HG02884 (cell line): Measurements from ENCODE around the gene PLCL1.

Experiments
- ATAC-seq: cut with Tn5 transposase; IDR thresholded peaks from one replicate; pipeline ENCODE4 v1.9.1; 2021; ENCODE audit warnings: mild to moderate bottlenecking, moderate library complexity; ENCODE audit not compliant: unreplicated experiment

Gene PLCL1

DNA sequence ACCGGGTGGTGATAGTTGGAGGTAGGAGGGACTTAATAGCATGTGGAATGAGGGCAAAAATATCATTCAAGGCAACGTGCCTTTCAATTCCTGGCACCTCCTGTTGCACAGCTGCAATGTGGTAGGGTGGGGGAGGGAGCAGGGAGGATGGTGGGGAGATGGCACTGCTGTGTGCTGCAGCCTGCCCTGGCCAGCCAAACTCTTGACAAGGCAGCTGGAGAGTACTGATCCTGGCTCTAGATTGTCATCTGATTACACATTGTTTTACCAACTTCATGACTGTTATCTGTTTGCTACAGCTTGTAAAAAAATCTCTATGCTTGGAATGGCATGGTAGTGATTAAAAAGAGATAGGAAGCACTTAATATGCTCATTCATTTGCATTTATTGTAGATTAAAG lies 47.7 kb downstream of the PLCL1 start:
- ATAC-seq = no peak

- ATAC-seq = no peak
These were observed 49.2 kb downstream of the PLCL1 start for GRCh38 chr2:197853549-197853948.

DNA sequence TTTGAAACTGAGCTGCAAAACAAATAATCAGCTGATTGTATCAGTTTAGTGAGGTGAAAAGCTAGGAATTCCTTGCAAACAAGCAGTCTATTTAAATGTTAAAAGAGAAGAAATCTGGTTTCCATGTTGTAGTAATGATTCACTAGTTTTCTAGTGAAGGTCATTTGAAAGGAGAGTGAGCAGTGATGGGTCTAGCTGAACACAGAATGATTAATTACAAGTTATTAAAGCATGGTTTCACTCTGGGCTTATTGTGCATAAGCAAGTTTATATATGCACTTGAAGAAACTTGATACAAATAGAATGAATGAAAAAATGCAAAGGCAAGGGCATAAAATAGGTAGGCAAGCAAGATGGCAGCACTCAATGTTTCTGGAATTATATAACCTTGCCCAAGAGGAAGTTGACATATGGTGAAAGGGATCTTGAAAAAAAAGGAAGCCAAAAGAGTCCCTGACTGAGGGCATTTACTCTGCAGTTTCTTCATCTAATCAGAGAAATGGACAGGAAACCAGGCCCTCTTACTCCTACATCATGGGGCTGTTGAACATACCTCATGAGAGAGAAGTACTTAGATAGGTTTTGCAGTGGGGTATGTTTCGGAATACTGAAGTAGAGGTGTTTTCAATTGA lies 53.2 kb downstream of the PLCL1 start:
- no peak for ATAC-seq

DNA sequence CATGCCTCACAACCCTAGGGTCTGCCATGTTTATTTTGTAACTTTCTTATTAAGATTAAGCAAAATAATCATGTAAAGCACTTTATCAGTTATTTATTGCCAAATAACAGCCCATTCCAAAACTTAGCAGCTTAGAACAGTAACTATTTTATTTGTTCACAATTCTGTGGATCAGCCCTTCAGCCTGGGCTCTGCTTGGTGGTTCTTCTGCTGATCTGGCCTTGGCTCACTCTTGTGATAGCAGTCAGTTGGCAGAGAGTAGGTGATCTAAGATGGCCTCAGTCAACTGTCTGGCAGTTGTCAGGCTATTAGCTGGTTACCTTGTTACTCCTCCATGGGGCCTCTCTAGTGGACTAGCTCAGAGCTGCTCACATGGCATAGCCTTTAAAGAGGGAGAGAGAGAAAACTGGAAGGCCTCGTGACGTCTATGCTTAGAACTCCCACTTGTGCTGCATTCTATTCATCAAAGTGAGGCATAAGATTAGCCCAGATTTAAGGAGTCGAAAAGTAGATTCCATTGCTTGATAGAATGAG lies 54.3 kb downstream of the PLCL1 start:
- no peak for ATAC-seq

GRCh38 chr2:197862246-197862955 lies 58.0 kb downstream of the PLCL1 start:
- ATAC-seq = no peak

DNA sequence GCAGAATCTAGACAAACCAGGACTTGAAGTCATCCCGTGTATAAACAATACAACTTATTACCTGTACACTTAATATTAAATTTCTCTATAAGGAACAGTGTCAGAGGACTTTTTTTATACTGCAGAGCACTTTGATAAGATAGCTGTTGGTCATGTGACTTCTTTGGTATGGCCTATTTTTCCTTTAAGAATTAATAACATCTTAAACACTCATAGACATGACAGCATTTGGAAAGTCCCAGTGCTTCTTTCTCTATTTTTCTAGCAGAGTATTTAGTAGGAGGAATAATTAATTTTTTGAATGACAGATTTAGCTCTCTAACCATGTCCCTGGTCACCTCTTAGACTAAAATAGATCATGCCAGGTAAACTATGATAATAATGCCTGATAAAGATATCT lies 59.4 kb downstream of the PLCL1 start:
- no peak for ATAC-seq

DNA sequence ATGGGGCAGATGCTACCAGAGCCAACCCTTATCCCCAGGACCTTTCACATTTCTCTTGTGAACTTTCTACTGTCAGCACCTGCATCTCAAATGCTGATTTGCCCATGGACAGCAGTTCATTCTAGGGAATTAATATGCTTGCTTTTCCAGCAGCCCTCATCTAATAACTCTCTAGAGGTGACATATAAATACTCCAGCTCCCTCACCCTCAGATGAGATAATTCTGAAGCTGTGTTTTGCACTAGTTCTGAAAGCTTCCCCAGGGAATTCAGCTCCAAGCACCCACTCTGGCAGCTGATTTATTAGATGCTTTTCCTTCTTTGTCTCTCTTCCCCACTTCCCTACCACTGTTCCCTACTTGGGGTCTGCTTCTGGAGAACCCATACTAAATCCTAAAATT lies 62.1 kb downstream of the PLCL1 start:
- ATAC-seq = no peak

- ATAC-seq = no peak
These were observed 62.6 kb downstream of the PLCL1 start for GRCh38 chr2:197867033-197867432.

DNA sequence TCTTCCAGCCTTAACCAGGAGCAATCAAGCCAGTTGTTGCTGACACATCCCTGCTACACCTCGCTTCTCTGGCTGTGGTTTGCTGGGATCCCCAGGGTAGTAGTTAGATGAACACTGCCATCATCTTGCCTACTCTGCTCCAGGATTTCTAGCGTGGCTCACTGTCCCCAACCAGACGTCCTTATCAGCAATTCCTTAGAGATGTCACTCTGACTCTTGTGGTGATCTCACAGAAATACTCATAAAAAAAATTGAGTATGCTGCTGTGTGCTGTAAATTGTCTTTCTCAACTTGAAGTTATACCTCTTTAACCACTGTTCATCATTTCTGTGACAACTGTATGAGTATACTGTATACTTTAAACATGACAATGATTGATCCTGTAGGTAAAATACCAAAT lies 63.2 kb downstream of the PLCL1 start:
- ATAC-seq = no peak

GRCh38 chr2:197868206-197868605 lies 63.8 kb downstream of the PLCL1 start:
- ATAC-seq = no peak

DNA sequence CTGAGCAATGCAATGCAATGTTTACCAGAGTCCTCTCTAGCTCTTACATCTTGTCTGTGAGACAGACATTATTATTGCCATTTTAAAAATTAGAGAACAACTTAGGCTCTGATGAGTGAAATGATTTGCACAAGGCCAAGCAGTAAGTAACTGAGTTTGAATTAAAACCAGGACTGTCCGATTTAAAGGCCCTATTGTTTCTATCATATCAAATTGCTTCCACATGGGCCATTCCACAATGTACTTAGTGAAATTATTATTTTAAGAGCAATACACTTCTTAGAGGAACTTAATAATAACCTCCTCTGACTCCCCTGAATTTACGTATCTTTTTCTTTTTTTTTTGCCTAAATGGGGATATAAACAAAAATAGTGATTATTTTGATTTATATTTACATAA lies 64.6 kb downstream of the PLCL1 start:
- no peak for ATAC-seq

GRCh38 chr2:197869501-197870111 lies 65.2 kb downstream of the PLCL1 start:
- ATAC-seq = no peak

GRCh38 chr2:197870137-197870536 lies 65.7 kb downstream of the PLCL1 start:
- ATAC-seq = no peak

DNA sequence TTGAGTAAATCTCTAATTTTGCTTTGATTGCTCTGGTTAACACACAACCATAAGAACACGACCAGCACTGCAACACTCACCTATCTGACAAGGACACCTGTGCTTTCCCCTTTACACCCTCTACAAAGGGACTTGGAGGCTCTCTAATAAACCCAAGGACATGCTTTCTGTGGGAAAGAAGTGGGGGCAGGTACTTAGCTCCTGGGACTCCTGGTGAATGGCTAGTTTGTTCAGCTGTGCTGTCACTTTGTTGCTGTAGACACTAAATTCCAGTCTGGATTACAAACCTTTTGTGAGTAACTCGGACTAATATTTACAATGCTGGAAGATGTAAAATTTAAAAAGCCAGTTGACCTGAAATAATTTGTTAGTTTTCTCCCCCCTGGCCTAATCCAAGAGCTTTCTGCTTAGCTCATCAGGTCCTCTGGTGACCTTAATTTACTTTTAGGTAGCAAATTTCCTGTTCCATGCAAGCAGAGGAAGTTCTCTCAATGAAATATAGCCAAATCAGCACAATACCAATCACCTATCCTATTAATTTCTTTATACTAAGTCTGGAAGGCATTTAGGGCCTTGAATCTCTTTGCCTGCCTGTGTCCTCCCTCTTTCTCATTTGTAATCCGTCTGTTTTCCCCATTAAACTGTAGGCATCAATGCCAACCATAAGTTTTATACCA lies 67.5 kb downstream of the PLCL1 start:
- ATAC-seq = no peak

GRCh38 chr2:197873293-197873701 lies 68.9 kb downstream of the PLCL1 start:
- ATAC-seq = no peak

GRCh38 chr2:197875763-197876162 lies 71.4 kb downstream of the PLCL1 start:
- no peak for ATAC-seq

GRCh38 chr2:197876524-197876923 lies 72.1 kb downstream of the PLCL1 start:
- ATAC-seq = no peak

GRCh38 chr2:197877038-197877437 lies 72.6 kb downstream of the PLCL1 start:
- no peak for ATAC-seq

DNA sequence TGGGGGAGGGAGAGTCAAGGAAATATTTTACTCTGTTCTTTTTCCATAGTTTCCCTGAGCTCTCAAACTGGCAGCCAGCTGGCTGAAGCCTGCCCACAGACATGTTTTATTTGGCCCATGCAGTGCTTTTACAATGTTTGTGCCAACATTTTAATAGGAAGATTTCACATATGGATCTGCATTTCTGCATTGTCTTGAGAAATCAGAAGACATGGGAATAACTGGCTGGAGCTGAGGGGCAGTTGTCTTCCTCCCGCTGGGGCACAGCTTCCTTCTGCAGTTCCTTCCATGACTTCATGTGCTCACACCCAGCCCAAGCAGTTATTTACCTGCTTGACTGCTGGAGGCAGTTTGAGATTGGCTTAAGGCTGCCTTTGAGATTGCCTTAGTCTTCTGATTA lies 74.4 kb downstream of the PLCL1 start:
- ATAC-seq = no peak

- no peak for ATAC-seq
These were observed 75.5 kb downstream of the PLCL1 start for GRCh38 chr2:197879812-197880408.

DNA sequence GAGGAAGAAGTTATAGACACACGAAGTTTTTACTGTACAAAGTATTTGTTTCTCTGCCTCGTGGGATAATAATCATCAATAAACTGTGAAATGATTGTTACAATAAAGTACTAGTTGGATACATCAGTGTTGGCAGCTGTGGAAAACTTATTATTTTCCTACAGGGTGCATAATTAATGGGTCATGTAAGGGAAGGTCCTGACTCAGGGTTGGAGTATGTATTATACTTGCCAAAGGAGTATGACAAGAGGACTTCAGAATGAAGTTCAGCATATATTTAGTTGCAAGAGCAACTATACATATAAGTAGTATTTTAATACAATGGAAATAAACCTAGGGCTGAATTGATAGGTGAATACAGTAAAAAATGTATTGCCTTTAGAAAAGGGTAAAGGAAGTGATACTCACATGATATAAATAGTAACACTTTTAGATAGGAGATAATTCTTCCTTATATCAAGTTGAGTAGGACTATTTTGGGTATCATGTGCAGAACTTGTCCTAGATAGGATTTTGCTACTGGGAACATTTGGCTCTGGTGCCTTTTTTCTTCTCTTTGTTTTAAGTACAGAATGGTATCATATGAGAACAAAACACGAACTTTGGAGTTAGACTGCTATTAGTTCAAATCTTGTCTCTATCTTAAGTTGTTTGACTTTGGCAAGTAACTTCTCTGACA lies 79.1 kb downstream of the PLCL1 start:
- ATAC-seq = no peak
